Common myeloid progenitor, CD34-positive (primary cell): ENCODE data around the gene USP47.

Source experiments
- CTCF ChIA-PET: fragments of 350-600 bp; sonication (Branson Sonifier 250); formaldehyde crosslinking; loops from one replicate; lab custom pipeline; 2021; ENCODE audit warnings: antibody characterized with exemption; lab: Charles Lee
- POLR2A ChIA-PET: fragments of 350-600 bp; sonication (Branson Sonifier 250); formaldehyde crosslinking; loops from one replicate; lab custom pipeline; 2021; ENCODE audit warnings: antibody characterized with exemption; lab: Charles Lee
- DNase-seq, 3 donors: peaks; one replicate each; pipeline versions ENCODE4 v3.0.0 to v3.0.0-alpha.2; 2013
- H3K27ac ChIP-seq, 2 experiments: 1 replicate in 1 of 2; 2 replicates in 1 of 2; pipeline ENCODE4 v1.7.0; 2013; ENCODE audit warnings: inconsistent platforms in 2 of 2, low read length in 2 of 2, mild to moderate bottlenecking in 2 of 2, low read depth in 1 of 2, moderate library complexity in 1 of 2; ENCODE audit not compliant: severe bottlenecking in 2 of 2, insufficient read depth in 1 of 2, poor library complexity in 1 of 2
- H3K27me3 ChIP-seq, 5 experiments: replicated peaks in 2 of 5; 1 replicate in 3 of 5; 2 replicates in 2 of 5; pipeline versions ENCODE4 v1.6.1 to v1.7.0; 2013; ENCODE audit warnings: low read length in 4 of 5, mild to moderate bottlenecking in 2 of 5, moderate library complexity in 2 of 5, inconsistent platforms in 1 of 5; ENCODE audit not compliant: insufficient read depth in 5 of 5, control insufficient read depth in 4 of 5
- H3K36me3 ChIP-seq, 4 experiments: 1 replicate in 2 of 4; 2 replicates in 2 of 4; pipeline versions ENCODE4 v1.6.1 to v1.7.0; 2013; ENCODE audit warnings: low read length in 3 of 4, control low read depth in 1 of 4, mild to moderate bottlenecking in 1 of 4; ENCODE audit not compliant: control insufficient read depth in 4 of 4, insufficient read depth in 4 of 4
- H3K4me1 ChIP-seq, 4 experiments: 1 replicate in 3 of 4; 2 replicates in 1 of 4; pipeline versions ENCODE4 v1.6.1 to v1.7.1; 2013; ENCODE audit warnings: low read length in 3 of 4, mild to moderate bottlenecking in 3 of 4, control low read depth in 1 of 4, inconsistent platforms in 1 of 4, moderate library complexity in 1 of 4; ENCODE audit not compliant: control insufficient read depth in 4 of 4, insufficient read depth in 4 of 4; ENCODE audit errors: control extremely low read depth in 1 of 4
- H3K4me3 ChIP-seq, 7 experiments: 1 replicate in 4 of 7; 2 replicates in 3 of 7; pipeline versions ENCODE4 v1.5.1 to v1.7.0; 2013; ENCODE audit warnings: mild to moderate bottlenecking in 7 of 7, low read length in 6 of 7, moderate library complexity in 6 of 7, inconsistent platforms in 2 of 7, low read depth in 2 of 7, control low read depth in 1 of 7; ENCODE audit not compliant: insufficient read depth in 4 of 7, control insufficient read depth in 1 of 7; ENCODE audit errors: extremely low read depth in 1 of 7
- H3K9me3 ChIP-seq, 5 experiments: 1 replicate in 4 of 5; 2 replicates in 1 of 5; pipeline versions ENCODE4 v1.6.1 to v1.7.1; 2013; ENCODE audit warnings: low read length in 4 of 5, mild to moderate bottlenecking in 2 of 5, inconsistent platforms in 1 of 5, low read depth in 1 of 5, moderate library complexity in 1 of 5; ENCODE audit not compliant: control insufficient read depth in 4 of 5, insufficient read depth in 2 of 5; ENCODE audit errors: control extremely low read depth in 1 of 5
- whole genome bisulfite sequencing: methylation state at CpG from one replicate; pipeline ENCODE4 v1.1.5; 2013; ENCODE audit not compliant: insufficient coverage; 5-methylcytosine and 5-hydroxymethylcytosine counted together

Gene USP47

GRCh38 chr11:11807811-11808782, 33.7 kb upstream of the USP47 start:
- WGBS: 97% methylated on average over 5 of the region's 8 CpGs
- DNase-seq: no peak
- Histone ChIP-seq H3K36me3 (no peaks in the 10 kb centered on the region), H3K27ac (no peak overlapping the region), H3K4me3 (no peak overlapping the region), H3K27me3 (no peaks in the 10 kb centered on the region), H3K4me1 (no peaks in the 10 kb centered on the region), H3K9me3 (no peaks in the 10 kb centered on the region)
- POLR2A ChIA-PET: interaction anchor here (1.1 kb wide), 1 partner anchor 35 kb away, joined by 3 read pairs; no protein-coding TSS in a partner anchor
- CTCF ChIA-PET: interaction anchor here (1.0 to 4.0 kb wide), 5 partner anchors 9 to 1015 kb away, joined by 3 to 15 read pairs (median 4); no protein-coding TSS in a partner anchor

- DNase-seq: no peak
Measured at GRCh38 chr11:11808992-11809615, 32.7 kb upstream of the USP47 start.

GRCh38 chr11:11810764-11811726, 30.7 kb upstream of the USP47 start:
- Histone ChIP-seq H3K4me3 (no peak overlapping the region), H3K36me3 (no peaks in the 10 kb centered on the region), H3K27ac (no peak overlapping the region), H3K4me1 (no peaks in the 10 kb centered on the region), H3K9me3 (no peaks in the 10 kb centered on the region), H3K27me3 (no peaks in the 10 kb centered on the region)
- CTCF ChIA-PET: interaction anchor here (4.0 kb wide), 1 partner anchor 12 kb away, joined by 15 read pairs; no protein-coding TSS in a partner anchor
- WGBS: 94% methylated on average over 29 of the region's 35 CpGs
- POLR2A ChIA-PET: no interaction called here
- DNase-seq: no peak

More at GRCh38 chr11:11808992-11809615, 32.7 kb upstream of the USP47 start:
- 93% methylated on average over 4 of the region's 4 CpGs for WGBS
- H3K4me3 ChIP-seq: no peak overlapping the region
- no peaks in the 10 kb centered on the region for H3K4me1 ChIP-seq
- CTCF ChIA-PET: interaction anchor here (4.0 kb wide), 1 partner anchor 10 kb away, joined by 15 read pairs; no protein-coding TSS in a partner anchor
- no peak overlapping the region for H3K27ac ChIP-seq
- POLR2A ChIA-PET: interaction anchor here (1.1 kb wide), 1 partner anchor 34 kb away, joined by 3 read pairs; no protein-coding TSS in a partner anchor
- H3K27me3 ChIP-seq: no peaks in the 10 kb centered on the region
- no peaks in the 10 kb centered on the region for H3K36me3 ChIP-seq
- no peaks in the 10 kb centered on the region for H3K9me3 ChIP-seq

GRCh38 chr11:11813288-11813962, 28.3 kb upstream of the USP47 start:
- CTCF ChIA-PET: no interaction called here
- Histone ChIP-seq H3K36me3 (no peaks in the 10 kb centered on the region), H3K9me3 (no peaks in the 10 kb centered on the region), H3K4me3 (no peak overlapping the region), H3K27ac (no peak overlapping the region), H3K27me3 (no peaks in the 10 kb centered on the region), H3K4me1 (no peaks in the 10 kb centered on the region)
- 100% methylated on average over 1 of the region's 3 CpGs for WGBS
- no peak for DNase-seq
- POLR2A ChIA-PET: no interaction called here

GRCh38 chr11:11814614-11815452, 26.9 kb upstream of the USP47 start:
- WGBS: 96% methylated on average over 4 of the region's 7 CpGs
- Histone ChIP-seq H3K36me3 (no peaks in the 10 kb centered on the region), H3K27ac (no peak overlapping the region), H3K4me1 (no peaks in the 10 kb centered on the region), H3K9me3 (no peaks in the 10 kb centered on the region), H3K27me3 (no peaks in the 10 kb centered on the region), H3K4me3 (no peak overlapping the region)
- CTCF ChIA-PET: interaction anchor here (1.0 kb wide), 1 partner anchor 34 kb away, joined by 3 read pairs; no protein-coding TSS in a partner anchor
- POLR2A ChIA-PET: no interaction called here
- no peak for DNase-seq
